GM21447 (cell line): ENCODE data around the gene GLYATL3.

Experiments
- ATAC-seq: cut with Tn5 transposase; IDR thresholded peaks from one replicate; pipeline ENCODE4 v1.9.1; 2021; ENCODE audit not compliant: unreplicated experiment

The GLYATL3 gene

DNA sequence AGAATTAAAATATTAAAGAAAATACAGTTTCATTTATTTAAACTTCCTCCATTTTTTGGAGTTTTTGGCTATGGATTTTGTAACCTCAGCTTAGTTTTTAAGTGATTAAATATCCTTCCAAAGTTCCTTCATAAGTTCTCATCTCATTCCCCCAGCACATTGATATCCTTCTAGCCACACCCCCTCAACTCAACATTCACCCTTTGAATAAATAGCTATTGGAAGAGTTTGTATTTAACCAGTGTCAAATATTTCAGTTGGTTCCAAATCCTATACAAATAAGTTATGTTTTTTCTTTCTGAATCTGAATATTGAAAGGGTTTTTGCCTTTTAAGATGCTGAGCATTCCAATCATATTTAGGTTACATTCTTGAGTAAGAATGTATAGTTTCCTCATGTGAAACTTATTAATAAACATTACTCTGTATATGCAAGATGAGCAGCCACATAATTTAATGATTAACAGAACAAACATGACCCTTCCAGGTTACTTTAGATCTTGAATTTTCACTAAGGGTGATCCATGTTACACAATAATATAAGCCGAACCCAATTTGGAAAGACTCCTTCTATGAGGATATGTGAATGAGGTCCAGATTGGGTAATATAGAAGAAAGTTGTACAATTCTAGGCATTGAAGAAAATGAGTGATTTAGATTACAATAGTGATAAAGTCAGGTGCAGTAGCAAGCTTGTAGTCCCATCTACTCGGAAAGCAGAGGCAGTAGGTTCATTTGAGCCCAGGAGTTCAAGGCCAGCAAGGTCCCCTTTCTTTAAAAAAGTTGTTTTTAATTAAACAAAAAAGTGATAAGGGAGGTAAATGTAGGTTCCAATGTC lies 13.6 kb downstream of the GLYATL3 start:
- ATAC-seq: no peak

DNA sequence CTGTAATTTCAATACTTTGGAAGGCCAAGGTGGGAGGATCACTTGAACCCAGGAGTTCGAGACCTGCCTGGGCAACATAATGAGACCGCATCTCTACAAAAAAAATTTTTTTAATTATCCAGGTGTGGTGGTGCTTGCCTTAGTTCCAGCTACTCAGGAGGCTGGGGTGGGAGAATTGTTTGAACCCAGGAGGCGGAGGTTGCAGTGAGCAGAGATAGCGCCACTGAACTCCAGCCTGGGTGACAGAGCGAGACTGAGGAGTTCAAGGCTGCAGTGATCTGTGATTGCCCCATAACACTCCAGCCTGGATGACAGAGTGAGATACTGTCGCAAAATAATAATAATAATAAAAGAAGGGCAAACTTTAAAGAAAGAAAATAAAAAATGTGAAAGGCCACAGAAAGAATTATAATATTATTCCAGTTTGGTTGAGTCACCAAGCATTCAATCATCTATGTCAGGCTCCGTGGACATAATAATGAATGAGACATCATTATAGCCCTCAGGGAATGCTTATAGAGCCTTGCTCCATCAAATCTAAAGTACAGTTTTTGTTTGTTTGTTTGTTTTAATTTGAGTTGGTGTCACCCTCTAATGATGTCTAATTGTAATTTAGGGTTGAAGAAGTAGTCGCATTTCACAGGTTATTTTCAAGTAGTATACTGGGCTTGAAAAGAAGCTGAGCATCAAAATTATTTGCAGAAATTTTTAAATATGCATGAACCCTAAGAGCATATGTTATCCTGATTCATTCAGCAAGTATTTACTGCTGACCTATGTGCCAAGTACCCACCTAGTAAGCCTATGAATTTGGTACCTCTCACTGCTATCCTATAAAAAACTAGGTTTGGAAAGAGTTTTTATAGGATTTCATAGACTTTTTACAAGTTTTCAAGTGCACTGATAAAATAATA lies 15.1 kb downstream of the GLYATL3 start:
- ATAC-seq: no peak

DNA sequence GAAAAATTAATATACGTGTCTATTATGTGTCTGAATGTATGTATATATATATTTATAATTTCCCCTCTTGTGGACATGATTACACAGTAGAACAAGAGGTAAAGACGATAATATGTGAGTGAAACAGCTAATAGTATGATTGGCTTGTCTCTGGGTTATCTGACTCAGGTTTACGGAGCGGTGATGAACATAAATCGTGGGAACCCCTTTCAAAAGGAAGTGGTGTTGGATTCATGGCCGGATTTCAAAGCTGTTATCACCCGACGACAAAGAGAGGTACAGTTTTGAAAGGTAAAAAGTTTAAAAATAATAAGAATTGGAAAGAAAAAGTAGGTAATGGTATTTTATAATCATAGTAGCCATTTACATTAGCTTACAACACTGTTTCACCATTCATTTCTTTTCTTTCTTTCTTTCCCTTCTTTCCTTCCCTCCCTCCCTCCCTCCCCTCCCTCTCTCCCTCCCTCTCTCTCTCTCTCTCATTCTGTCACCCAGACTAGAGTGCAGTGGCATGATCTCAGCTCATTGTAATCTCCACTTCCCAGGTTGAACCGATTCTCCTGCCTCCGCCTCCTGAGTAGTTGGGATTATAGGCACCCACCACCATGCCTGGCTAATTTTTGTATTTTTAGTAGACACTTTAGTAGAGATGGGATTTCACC lies 15.9 kb downstream of the GLYATL3 start:
- ATAC-seq: no peak

DNA sequence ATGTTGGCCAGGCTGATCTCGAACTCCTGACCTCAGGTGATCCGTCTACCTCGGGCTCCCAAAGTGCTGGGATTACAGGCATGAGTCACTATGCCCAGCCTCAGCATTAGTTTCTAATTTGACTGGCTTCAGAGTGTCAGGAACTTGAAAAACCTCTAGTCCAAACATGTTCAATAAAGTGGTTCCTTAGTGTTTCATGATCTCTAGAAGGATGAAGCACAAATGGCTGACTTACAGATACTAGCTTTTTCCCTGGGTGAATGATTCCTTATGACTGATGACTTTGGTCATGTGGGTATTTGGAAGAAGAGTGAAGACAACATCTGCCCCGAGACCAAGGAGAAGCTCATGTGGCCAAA lies 16.4 kb downstream of the GLYATL3 start:
- ATAC-seq: no peak

DNA sequence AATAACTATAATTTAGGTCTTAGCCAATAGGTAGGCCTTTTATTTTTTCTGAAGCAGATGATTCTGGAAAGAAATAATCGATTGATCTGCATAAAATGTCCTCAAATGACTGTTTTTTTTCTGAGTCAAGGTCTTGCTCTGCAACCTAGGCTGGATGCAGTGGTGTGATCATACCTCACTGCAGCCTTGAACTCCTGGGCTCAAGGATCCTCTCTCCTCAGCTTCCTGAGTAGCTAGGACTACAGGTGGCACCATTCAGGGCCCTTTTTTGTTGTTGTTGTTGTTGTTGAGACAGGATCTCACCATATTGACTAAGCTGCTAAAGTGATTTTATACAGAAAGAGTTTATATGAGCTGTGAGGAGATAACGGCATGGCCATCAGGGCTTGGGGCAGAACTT lies 18.2 kb downstream of the GLYATL3 start:
- no peak for ATAC-seq

DNA sequence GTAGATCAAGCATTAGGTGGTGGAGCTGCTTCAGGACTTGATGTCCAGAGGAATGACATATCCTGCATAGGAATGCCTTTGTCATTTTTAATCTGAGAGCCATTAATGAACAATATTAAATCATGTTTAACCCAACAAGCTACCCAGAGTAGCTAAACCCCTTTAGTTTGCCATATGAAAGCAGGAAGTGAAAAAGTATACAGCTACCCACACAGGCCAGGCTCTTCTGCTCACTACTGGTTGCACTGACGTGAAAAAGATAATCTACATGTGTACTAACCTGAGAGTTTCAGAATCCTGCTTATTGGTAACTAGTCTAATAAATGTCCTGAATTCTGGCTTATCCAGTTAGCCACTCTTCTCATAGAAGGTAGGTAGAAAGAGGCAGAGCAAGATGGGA lies 19.9 kb downstream of the GLYATL3 start:
- ATAC-seq: peak; percentile 87

DNA sequence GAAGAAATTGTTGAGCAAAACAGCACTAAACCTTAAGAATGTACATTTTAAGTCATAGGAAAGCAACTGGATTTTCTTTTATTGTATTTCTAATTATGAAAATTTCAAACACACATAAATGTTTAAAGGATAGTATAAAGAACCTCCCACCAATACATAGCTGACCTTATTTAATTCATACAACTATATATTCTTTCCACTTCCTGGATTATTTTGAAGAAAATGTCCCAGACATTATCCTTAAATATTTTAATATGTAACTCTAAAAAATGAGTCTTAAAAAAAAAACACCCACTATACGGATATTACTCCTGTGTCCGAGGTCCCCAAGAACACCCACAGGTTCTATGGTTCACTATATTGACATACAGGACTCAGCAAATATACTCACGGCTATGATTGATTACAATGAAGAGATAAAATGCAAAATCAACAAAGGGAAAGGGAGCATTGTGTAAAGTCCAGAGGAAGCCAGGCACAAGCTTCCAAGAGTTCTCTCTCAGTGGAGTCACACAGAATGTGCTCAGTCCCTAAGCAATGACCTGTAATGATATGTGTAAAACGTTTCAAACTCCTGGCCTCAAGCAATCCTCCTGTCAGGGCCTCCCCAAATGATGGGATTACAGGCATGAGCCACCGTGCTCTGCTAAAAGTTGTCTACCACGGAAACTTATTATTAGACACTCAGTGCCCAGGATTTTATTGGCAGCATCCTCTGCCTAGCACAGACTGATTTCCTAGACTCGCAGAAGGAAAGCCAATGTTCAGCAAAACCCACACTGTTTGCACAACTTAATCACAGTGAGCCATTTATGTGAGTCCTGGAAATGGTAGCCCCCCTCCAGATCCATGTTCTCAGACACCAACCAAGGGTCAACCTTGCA lies 23.2 kb downstream of the GLYATL3 start:
- no peak for ATAC-seq

DNA sequence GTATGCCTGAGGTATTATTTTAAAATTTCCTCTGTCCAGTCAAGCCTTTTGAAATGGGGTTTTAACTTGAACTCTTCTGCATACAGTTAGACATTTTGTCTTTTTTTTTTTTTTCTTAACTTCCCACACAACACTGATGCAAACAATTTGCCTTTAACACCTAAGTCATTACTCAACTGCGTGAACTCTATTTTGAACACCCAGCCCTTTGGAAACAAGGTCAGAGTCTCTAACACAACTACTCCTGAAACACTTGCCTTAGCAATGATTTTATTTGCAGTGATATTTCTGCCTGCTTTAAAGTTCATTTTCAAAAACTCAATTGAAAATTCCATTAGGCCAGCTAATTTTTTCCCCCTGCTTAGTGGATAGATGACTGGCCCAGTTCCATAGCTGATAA lies 24.2 kb downstream of the GLYATL3 start:
- no peak for ATAC-seq

DNA sequence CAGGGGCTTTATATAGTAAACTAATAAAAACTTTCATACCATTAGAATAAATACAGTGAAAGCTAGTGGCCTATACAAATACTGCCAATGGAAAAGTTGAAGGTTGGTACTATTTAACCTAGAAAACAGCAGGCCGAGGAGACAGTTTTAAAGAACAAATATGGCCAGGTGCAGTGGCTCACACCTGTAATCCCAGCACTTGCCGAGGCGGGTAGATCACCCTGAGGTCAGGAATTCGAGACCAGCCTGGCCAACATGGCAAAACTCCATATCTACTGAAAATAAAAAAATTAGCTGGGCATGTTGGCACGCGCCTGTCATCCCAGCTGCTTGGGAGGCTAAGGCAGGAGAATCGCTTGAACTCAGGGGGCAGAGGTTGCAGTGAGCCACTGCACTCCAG lies 24.8 kb downstream of the GLYATL3 start:
- no peak for ATAC-seq

DNA sequence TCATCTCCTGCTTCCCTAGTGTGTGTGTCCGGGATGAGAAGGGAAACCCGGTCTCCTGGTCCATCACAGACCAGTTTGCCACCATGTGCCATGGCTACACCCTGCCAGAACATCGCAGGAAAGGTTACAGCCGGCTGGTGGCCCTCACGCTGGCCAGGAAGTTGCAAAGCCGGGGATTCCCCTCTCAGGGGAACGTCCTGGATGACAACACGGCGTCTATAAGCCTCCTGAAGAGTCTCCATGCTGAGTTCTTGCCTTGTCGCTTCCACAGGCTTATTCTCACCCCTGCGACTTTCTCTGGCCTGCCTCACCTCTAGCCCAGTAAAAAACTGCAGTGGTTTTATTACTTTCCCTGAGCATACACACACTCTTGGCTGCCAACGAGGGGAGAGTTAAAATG lies 26.9 kb downstream of the GLYATL3 start:
- ATAC-seq: no peak

DNA sequence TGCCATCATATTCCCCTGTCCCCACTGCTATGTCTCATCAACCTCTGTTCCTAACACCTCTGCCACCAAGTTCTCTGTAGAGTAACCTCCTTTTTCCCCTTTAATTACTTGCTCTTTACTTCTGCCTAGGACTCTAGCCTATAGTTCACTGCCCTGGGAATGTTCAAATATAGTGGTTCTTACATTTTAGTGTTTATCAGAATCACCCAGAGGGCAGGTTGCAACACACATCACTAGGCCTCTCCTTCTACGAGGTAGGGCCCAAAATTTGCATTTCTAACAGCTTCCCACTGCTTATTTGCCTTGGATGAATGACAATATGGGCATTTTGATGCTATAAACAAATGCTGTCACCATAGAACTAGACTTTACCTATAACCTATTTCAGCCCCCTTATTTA lies 27.6 kb downstream of the GLYATL3 start:
- ATAC-seq: no peak

DNA sequence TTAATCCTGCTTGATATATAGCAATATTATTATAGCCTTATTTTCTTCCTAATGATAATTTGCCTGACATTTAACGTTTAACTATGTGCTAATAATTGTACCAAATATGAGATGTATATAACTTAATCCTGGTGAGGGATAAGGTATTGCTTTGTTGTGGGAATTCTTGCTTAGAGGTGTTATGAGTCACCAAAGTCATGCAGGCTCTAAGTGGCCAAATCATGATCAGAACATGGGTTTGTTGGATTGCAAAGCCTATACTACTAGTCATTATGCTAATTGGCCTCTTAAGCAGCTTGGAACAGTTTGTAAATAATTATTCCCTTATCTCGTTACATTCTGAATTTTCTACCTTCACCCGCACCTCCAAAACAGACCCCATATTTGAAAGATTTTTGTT lies 28.8 kb downstream of the GLYATL3 start:
- ATAC-seq: no peak

DNA sequence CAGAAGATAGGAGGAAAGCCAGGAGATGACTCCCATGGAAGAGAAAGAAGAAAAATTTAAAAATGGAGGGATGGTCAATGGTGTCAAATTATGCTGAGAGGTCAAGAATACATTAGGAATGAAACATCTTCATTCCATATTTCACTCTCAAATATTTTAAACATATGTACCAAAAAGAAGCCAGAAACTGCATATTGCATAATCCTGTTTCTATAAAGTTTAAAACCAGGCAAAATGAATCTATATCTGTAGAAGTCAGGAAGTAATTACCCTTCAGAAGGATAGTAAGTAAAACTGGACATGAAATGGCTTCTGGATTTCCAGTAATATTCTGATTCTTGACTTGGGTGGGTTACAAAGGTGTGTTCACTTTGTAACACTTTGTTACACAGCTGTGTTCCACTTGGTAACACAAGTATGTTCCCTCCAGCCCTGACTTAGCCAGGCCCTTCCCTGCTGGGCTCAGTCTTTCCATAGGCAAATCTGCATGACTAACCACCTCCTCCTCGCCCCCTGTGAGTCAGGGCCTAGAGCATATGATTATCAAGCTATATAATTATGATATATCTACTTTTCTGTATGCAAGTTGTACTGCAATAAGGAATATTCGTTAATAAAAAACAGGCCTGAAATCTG lies 30.5 kb downstream of the GLYATL3 start:
- ATAC-seq: no peak

DNA sequence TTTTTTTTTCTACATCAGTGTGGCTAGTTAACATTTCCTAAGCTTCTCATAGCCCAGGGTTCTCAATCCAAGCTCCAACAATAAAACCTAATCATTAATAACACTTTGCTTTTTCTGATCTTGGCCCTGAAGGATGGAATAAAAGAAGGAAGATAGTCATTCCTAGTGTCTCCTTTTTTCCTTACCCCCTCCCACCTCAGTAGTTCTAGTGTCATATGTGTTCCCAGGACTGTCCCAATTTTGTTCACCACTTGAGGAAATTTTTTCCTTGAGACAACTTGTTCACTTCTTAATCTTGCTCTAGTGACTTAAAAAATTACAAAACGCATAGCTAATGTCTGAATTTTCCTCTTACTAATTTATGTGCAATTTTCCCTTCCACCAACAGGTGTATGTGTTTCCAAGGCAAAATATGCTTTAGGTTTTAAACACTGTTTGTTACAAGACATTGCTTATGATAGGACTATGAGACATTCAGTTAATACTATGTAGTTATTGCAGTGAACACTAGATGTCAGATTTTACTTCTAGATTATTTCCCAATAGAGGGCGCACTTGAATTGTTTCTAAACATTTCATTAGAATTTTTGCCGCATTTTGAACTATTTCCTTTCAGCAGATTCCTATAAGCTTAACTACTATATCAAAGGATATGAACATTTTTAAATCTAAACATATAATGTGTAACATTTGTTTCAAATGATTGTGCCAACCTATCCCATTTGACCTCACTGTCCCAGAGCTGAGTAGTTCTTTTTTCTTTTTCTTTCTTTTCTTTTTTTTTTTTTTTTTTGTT lies 32.2 kb downstream of the GLYATL3 start:
- ATAC-seq: peak; percentile 96

DNA sequence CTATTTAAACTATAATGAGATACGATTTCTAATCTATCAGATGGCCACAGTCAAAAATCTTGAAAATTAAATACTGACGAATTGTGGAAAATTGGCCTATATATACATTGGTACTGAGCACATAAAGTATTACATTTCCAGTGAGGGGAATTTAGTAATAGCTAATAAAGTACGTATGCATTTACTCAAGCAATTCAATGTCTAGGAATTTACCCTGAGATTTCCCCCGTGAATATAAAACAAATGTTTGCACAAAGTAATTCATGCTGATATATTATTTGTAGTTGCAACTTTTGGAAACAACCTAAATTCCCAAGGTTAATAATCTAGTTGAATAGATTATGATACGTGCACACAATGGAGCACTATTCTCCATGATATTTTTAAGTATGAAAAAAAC lies 36.1 kb downstream of the GLYATL3 start:
- ATAC-seq: no peak

DNA sequence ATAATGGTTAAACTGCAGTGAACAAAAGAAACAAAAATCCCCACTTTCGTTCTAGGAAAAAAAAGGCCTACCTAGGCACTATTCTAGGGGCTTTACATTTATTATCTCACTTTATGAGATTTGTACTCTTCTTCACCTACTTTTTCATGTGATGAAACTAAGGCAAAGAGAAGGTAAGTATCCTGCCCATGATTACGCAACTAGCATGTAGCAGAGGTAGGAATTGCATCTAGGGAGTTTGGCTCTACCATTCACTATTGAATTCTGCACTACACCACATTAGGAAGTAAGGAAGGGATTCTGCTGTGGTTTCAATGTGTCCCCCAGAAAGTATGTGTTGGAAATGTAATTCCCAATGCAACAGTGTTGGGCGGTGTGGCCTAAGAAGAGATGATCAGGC lies 39.4 kb downstream of the GLYATL3 start:
- no peak for ATAC-seq

DNA sequence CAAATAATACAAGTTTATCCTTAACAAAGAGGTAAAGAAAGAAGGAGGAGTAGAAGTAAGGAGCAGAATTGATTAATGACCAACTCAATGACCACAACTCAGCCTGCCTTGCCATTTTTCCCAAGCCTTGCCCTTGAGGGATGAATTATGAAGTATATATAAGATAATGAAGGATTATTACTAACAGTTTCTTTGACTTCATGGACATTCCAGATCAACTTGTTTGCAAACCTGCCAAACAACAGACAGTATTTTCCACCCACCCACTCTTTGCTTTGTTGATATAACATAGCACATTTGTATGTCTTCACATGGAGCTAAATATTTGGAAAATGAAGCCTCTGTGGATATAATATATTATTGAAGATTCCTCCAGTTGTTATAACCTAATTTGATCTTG lies 40.9 kb downstream of the GLYATL3 start:
- no peak for ATAC-seq

DNA sequence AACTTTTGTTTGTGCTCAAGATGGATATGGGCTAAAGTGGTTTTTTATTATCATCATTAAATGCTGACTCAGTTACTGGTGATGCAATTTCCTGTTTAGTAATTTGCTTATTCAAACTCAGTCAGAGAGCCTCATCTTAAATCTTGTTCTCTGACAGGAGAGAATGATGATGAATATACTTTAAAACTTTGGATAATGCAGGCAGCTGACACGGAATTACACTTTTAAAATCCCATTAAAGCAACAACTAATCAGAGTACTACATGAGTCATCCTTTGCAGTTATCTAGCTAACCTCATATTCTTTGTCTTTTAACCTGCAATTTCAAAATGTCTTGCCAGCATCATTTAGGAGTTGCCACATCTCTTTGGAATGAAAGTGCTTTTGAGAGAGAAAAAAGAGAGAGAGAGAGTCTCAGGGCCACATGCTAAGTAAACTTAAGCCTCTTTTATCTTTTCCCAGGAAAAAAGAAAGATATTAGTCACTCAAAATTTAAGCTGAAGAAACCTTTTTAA lies 41.5 kb downstream of the GLYATL3 start:
- ATAC-seq: no peak

DNA sequence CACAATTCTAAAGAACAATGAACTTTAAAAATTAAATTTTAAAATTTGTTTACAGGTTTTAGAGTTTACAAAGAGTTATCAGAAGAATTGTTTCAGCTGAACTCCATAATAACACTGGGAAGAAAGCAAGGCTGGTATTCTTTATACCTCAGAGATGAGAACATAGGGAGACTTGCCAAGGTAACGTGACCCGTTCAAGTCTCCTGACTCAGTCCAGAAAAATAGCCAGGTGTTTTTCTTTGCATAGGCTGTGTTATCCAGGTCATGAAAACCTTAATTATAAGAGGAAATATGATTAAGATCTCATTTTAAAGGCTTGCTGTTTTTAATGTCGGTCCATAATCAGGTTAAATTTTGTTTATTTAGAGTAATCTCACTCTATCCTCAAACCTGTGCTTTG lies 42.2 kb downstream of the GLYATL3 start:
- ATAC-seq: no peak
